ENCODE measurements around the gene ADA.

DNA sequence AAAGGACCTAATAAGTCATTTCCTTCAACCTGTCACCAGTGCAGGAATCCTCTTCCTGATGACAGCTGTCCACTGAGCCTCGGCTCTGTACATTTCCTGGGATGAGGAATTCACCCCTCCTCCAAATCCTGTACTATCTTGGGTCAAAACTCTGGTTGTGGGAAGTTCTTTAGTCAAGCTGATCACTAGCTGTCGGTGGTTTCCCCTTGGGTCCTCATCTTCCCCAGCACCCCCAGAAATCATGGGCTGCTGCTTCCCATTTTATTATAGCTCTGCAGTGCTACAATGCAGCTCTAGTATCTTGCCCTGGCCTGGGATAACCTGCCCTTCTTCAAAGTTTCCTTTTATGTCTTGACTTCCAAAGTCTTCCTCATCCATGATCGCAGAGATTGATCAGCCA is 14.6 kb upstream of the ADA start:
- TF ChIP-seq, protein P1, sequence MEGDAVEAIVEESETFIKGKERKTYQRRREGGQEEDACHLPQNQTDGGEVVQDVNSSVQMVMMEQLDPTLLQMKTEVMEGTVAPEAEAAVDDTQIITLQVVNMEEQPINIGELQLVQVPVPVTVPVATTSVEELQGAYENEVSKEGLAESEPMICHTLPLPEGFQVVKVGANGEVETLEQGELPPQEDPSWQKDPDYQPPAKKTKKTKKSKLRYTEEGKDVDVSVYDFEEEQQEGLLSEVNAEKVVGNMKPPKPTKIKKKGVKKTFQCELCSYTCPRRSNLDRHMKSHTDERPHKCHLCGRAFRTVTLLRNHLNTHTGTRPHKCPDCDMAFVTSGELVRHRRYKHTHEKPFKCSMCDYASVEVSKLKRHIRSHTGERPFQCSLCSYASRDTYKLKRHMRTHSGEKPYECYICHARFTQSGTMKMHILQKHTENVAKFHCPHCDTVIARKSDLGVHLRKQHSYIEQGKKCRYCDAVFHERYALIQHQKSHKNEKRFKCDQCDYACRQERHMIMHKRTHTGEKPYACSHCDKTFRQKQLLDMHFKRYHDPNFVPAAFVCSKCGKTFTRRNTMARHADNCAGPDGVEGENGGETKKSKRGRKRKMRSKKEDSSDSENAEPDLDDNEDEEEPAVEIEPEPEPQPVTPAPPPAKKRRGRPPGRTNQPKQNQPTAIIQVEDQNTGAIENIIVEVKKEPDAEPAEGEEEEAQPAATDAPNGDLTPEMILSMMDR (IDR thresholded peaks at IDR 0.05), result no peak
- TF ChIP-seq POLR2A (IDR thresholded peaks at IDR 0.05), result no peak

Data from testis (tissue), 2 donors.